Stimulated activated CD8-positive, alpha-beta memory T cell treated with anti-CD3 and anti-CD28 coated beads, Interleukin-4, amount 100 ng/mL, for 24 hours (primary cell): ENCODE measurements around the gene DNASE1L1.

ENCODE experiments used
- DNase-seq: peaks from one replicate; pipeline ENCODE4 v3.0.0-alpha.2; 2020; ENCODE audit warnings: low read depth

The DNASE1L1 gene

GRCh38 chrX:154409222-154409871 is at the start of gene DNASE1L1:
Gene DNASE1L1 (minus strand): TSS chrX:154409254. CDS start chrX:154405568, 3,686 bp downstream.
- DNase-seq, result peak; percentile 33

GRCh38 chrX:154458116-154458953 is 49.3 kb upstream of the DNASE1L1 start, which contains the start of gene PLXNA3:
Gene PLXNA3 (plus strand): TSS chrX:154458281. CDS start chrX:154460184, 1,903 bp downstream.
- peak; percentile 50 for DNase-seq

- DNase-seq, result no peak
Measured at GRCh38 chrX:154457491-154458115, 48.5 kb upstream of the DNASE1L1 start.

- DNase-seq, result no peak
Measured at GRCh38 chrX:154452823-154453222, 43.8 kb upstream of the DNASE1L1 start.

- no peak for DNase-seq
Measured at GRCh38 chrX:154450312-154450711, 41.3 kb upstream of the DNASE1L1 start.

GRCh38 chrX:154449618-154450017 is 40.6 kb upstream of the DNASE1L1 start:
- no peak for DNase-seq

GRCh38 chrX:154448484-154448883 is 39.4 kb upstream of the DNASE1L1 start:
- DNase-seq, result no peak

GRCh38 chrX:154446430-154446829 is 37.4 kb upstream of the DNASE1L1 start:
- DNase-seq, result no peak

- no peak for DNase-seq
Measured at GRCh38 chrX:154445776-154446175, 36.7 kb upstream of the DNASE1L1 start.

GRCh38 chrX:154444755-154445246 is 35.7 kb upstream of the DNASE1L1 start:
- DNase-seq, result no peak

- peak; percentile 64 for DNase-seq
Measured at GRCh38 chrX:154443992-154444754, 35.1 kb upstream of the DNASE1L1 start, which contains the start of gene FAM50A. Gene FAM50A (plus strand): TSS chrX:154444141. CDS start chrX:154444236, 95 bp downstream.

- no peak for DNase-seq
Measured at GRCh38 chrX:154443479-154443910, 34.4 kb upstream of the DNASE1L1 start.

GRCh38 chrX:154441984-154442707 is 33.1 kb upstream of the DNASE1L1 start:
- DNase-seq, result no peak

GRCh38 chrX:154441564-154441963 is 32.5 kb upstream of the DNASE1L1 start:
- no peak for DNase-seq

- DNase-seq, result no peak
Measured at GRCh38 chrX:154440623-154441357, 31.7 kb upstream of the DNASE1L1 start.

GRCh38 chrX:154439841-154440240 is 30.8 kb upstream of the DNASE1L1 start:
- DNase-seq, result no peak

GRCh38 chrX:154437971-154438893 is 29.2 kb upstream of the DNASE1L1 start:
- DNase-seq, result no peak

GRCh38 chrX:154436983-154437752 is 28.1 kb upstream of the DNASE1L1 start, which contains the start of gene GDI1:
Gene GDI1 (plus strand): TSS chrX:154437154. CDS start chrX:154437255, 101 bp downstream.
- peak; percentile 42 for DNase-seq
